C4-2B (cell line): ENCODE results near the gene PIGW.

Experiments used
- H3K27ac ChIP-seq: fragments of 450-650 bp; 2 replicates; pipeline ENCODE4 v1.5.1; 2017
- CTCF ChIP-seq: fragments of 450-650 bp; conservative IDR thresholded peaks from 2 replicates; pipeline ENCODE4 v1.5.1; 2017; ENCODE audit warnings: mild to moderate bottlenecking
- ZFX ChIP-seq: fragments of 450-650 bp; IDR thresholded peaks from 2 replicates; pipeline ENCODE4 v1.6.1; 2017

The PIGW gene

GRCh38 chr17:36540696-36541095 is 5.9 kb downstream of the PIGW start:
- no peak overlapping the region for H3K27ac ChIP-seq
- no peak for TF ChIP-seq ZFX
- no peak for TF ChIP-seq CTCF

GRCh38 chr17:36542755-36543154 is 8.0 kb downstream of the PIGW start:
- H3K27ac ChIP-seq, result no peak overlapping the region; the same call in 1 of the 2 replicates
- TF ChIP-seq ZFX, result no peak
- TF ChIP-seq CTCF, result no peak

- TF ChIP-seq CTCF (no peak), ZFX (no peak)
- H3K27ac ChIP-seq, result peak overlapping the region; percentile 98
Observed at GRCh38 chr17:36544044-36544306, 9.2 kb downstream of the PIGW start.

GRCh38 chr17:36544307-36545076 is 9.7 kb downstream of the PIGW start, which contains the start of gene GGNBP2:
TSS of gene GGNBP2 (plus strand) at chr17:36544919. CDS start at chr17:36545725, 806 bp downstream.
- TF ChIP-seq CTCF (no peak; the same call in 1 of the 2 replicates), ZFX (peak; percentile 53)
- H3K27ac ChIP-seq, result peak within 1 kb of the TSS; percentile 98

GRCh38 chr17:36545077-36545464 is 10.3 kb downstream of the PIGW start:
- TF ChIP-seq ZFX, result no peak

GRCh38 chr17:36545465-36546417 is 11.0 kb downstream of the PIGW start:
- H3K27ac ChIP-seq, result peak overlapping the region; percentile 98
- TF ChIP-seq ZFX (peak; percentile 96), CTCF (no peak; the same call in 1 of the 2 replicates)

More at GRCh38 chr17:36545077-36545464, 10.3 kb downstream of the PIGW start:
- peak overlapping the region; percentile 98 for H3K27ac ChIP-seq

GRCh38 chr17:36546418-36547093 is 11.8 kb downstream of the PIGW start:
- H3K27ac ChIP-seq, result peak overlapping the region; percentile 98

More at GRCh38 chr17:36546418-36547093, 11.8 kb downstream of the PIGW start:
- TF ChIP-seq ZFX, result no peak
- no peak for TF ChIP-seq CTCF
